HCT116 (cell line): ENCODE measurements around the gene CPEB3.

ENCODE experiments used
- CEBPB ChIP-seq: IDR thresholded peaks from 2 replicates; pipeline ENCODE4 v1.6.1; 2012; ENCODE audit warnings: low read depth
- EZH2 ChIP-seq: fragments of 200-600 bp; sonication (generic); IDR thresholded peaks from 2 replicates; pipeline ENCODE4 v1.6.1; 2017; ENCODE audit warnings: antibody characterized with exemption, mixed run types
- EZH2phosphoT487 ChIP-seq: fragments of 200-600 bp; IDR thresholded peaks from 2 replicates; pipeline ENCODE4 v1.6.1; 2018; ENCODE audit warnings: antibody characterized with exemption, borderline replicate concordance
- FOSL1 ChIP-seq: IDR thresholded peaks from 2 replicates; pipeline ENCODE4 v1.6.1; 2012; ENCODE audit warnings: low read depth
- POLR2A ChIP-seq: IDR thresholded peaks from 2 replicates; pipeline ENCODE4 v1.7.0; 2011; ENCODE audit warnings: borderline replicate concordance; ENCODE audit not compliant: insufficient read depth, insufficient read length; ENCODE audit errors: extremely low read depth
- POLR2AphosphoS5 ChIP-seq: IDR thresholded peaks from 2 replicates; pipeline ENCODE4 v1.6.1; 2011; ENCODE audit warnings: mild to moderate bottlenecking, low read depth, low read length, moderate library complexity
- SIN3A ChIP-seq: IDR thresholded peaks from 2 replicates; pipeline ENCODE4 v1.6.1; 2012; ENCODE audit warnings: low read depth
- YY1 ChIP-seq: IDR thresholded peaks from 2 replicates; pipeline ENCODE4 v1.6.1; 2011; ENCODE audit warnings: low read length, low read depth, moderate library complexity, mild to moderate bottlenecking; ENCODE audit not compliant: insufficient replicate concordance; ENCODE audit errors: extremely low read depth
- TF ChIP-seq, protein P1 (sequence below): IDR thresholded peaks from 2 replicates; pipeline ENCODE4 v1.6.1; 2012
- TF ChIP-seq, protein P2 (sequence below): IDR thresholded peaks from 2 replicates; pipeline ENCODE4 v1.6.1; 2011; ENCODE audit warnings: mild to moderate bottlenecking, low read length, moderate library complexity; ENCODE audit not compliant: insufficient replicate concordance; ENCODE audit errors: extremely low read depth
- TF ChIP-seq, protein P3 (sequence below), 3 experiments: fragments of 200-600 bp in 1 of 3; sonication (generic) in 1 of 3; IDR thresholded peaks in 2 of 3; conservative IDR thresholded peaks in 1 of 3; 2 replicates each; pipeline ENCODE4 v1.5.1; 2012 to 2017; ENCODE audit warnings: low read depth in 2 of 3, low read length in 2 of 3, antibody characterized with exemption in 1 of 3, borderline replicate concordance in 1 of 3, control low read depth in 1 of 3, mild to moderate bottlenecking in 1 of 3, mixed read lengths in 1 of 3, mixed run types in 1 of 3, moderate library complexity in 1 of 3; ENCODE audit not compliant: insufficient read depth in 1 of 3
- TF ChIP-seq, protein P4 (sequence below): IDR thresholded peaks from 2 replicates; pipeline ENCODE4 v1.6.1; 2012; ENCODE audit warnings: low read depth

DNA sequence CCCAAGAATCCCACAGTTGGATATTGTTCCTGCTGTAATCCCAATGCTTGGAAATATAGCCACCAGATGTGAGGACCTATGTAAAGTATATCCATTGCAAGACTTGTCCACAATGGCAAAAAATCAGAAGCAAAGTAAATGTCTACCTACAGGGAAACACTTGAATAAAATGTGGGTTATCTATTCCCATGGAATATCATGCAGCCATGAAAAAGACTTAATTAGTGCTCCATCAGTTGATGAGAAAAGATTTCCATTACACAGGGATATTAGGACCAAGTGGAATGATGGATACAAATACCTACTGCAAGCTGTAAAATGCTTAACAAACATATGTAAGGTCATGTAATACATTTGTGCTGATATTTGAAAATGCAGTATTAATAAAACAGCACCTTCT is 236.1 kb downstream of the CPEB3 start:
- TF ChIP-seq POLR2A = no peak
- TF ChIP-seq, protein P1, sequence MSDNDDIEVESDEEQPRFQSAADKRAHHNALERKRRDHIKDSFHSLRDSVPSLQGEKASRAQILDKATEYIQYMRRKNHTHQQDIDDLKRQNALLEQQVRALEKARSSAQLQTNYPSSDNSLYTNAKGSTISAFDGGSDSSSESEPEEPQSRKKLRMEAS = no peak
- no peak for TF ChIP-seq SIN3A
- TF ChIP-seq CEBPB = no peak
- TF ChIP-seq, protein P2, sequence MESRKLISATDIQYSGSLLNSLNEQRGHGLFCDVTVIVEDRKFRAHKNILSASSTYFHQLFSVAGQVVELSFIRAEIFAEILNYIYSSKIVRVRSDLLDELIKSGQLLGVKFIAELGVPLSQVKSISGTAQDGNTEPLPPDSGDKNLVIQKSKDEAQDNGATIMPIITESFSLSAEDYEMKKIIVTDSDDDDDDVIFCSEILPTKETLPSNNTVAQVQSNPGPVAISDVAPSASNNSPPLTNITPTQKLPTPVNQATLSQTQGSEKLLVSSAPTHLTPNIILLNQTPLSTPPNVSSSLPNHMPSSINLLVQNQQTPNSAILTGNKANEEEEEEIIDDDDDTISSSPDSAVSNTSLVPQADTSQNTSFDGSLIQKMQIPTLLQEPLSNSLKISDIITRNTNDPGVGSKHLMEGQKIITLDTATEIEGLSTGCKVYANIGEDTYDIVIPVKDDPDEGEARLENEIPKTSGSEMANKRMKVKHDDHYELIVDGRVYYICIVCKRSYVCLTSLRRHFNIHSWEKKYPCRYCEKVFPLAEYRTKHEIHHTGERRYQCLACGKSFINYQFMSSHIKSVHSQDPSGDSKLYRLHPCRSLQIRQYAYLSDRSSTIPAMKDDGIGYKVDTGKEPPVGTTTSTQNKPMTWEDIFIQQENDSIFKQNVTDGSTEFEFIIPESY = no peak
- TF ChIP-seq, protein P3, sequence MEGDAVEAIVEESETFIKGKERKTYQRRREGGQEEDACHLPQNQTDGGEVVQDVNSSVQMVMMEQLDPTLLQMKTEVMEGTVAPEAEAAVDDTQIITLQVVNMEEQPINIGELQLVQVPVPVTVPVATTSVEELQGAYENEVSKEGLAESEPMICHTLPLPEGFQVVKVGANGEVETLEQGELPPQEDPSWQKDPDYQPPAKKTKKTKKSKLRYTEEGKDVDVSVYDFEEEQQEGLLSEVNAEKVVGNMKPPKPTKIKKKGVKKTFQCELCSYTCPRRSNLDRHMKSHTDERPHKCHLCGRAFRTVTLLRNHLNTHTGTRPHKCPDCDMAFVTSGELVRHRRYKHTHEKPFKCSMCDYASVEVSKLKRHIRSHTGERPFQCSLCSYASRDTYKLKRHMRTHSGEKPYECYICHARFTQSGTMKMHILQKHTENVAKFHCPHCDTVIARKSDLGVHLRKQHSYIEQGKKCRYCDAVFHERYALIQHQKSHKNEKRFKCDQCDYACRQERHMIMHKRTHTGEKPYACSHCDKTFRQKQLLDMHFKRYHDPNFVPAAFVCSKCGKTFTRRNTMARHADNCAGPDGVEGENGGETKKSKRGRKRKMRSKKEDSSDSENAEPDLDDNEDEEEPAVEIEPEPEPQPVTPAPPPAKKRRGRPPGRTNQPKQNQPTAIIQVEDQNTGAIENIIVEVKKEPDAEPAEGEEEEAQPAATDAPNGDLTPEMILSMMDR (IDR thresholded peaks at IDR 0.05 in 2 of 3, conservative IDR thresholded peaks at IDR 0.05 in 1 of 3; ENCODE audit: borderline replicate concordance in 1 of 3, insufficient read depth in 1 of 3, low read depth in 2 of 3, low read length in 2 of 3) = no peak
- TF ChIP-seq FOSL1 = no peak
- no peak for TF ChIP-seq YY1
- TF ChIP-seq EZH2 = no peak
- TF ChIP-seq, protein P4, sequence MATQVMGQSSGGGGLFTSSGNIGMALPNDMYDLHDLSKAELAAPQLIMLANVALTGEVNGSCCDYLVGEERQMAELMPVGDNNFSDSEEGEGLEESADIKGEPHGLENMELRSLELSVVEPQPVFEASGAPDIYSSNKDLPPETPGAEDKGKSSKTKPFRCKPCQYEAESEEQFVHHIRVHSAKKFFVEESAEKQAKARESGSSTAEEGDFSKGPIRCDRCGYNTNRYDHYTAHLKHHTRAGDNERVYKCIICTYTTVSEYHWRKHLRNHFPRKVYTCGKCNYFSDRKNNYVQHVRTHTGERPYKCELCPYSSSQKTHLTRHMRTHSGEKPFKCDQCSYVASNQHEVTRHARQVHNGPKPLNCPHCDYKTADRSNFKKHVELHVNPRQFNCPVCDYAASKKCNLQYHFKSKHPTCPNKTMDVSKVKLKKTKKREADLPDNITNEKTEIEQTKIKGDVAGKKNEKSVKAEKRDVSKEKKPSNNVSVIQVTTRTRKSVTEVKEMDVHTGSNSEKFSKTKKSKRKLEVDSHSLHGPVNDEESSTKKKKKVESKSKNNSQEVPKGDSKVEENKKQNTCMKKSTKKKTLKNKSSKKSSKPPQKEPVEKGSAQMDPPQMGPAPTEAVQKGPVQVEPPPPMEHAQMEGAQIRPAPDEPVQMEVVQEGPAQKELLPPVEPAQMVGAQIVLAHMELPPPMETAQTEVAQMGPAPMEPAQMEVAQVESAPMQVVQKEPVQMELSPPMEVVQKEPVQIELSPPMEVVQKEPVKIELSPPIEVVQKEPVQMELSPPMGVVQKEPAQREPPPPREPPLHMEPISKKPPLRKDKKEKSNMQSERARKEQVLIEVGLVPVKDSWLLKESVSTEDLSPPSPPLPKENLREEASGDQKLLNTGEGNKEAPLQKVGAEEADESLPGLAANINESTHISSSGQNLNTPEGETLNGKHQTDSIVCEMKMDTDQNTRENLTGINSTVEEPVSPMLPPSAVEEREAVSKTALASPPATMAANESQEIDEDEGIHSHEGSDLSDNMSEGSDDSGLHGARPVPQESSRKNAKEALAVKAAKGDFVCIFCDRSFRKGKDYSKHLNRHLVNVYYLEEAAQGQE = no peak
- no peak for TF ChIP-seq POLR2AphosphoS5
- no peak for TF ChIP-seq EZH2phosphoT487
